DND-41 (cell line): ENCODE measurements around the gene FCN2.

Experiments
- CTCF ChIP-seq: IDR thresholded peaks from 2 replicates; pipeline ENCODE4 v1.5.1; 2012; ENCODE audit warnings: borderline replicate concordance, low read length, moderate library complexity, mild to moderate bottlenecking; ENCODE audit not compliant: poor library complexity, severe bottlenecking; ENCODE audit errors: extremely low read depth
- EZH2 ChIP-seq: IDR thresholded peaks from 3 replicates; pipeline ENCODE4 v1.6.1; 2012; ENCODE audit warnings: borderline replicate concordance, low read depth, mild to moderate bottlenecking, moderate library complexity, low read length, inconsistent platforms; ENCODE audit not compliant: severe bottlenecking

- TF ChIP-seq CTCF (no peak), EZH2 (no peak)
Measured at GRCh38 chr9:134871697-134872340, 8.8 kb upstream of the FCN2 start.
